HepG2 (cell line): ENCODE results near the gene CYP4F12. TPM values are rescaled to one million over a fixed set of nuclear protein-coding genes. Genes with fewer than 3 reads are reported as not detected.

Experiments
- ATAC-seq: fragments of 200-7000 bp; cut with Tn5 transposase; 3 replicates; pipeline ENCODE4 v1.9.1; 2020; ENCODE audit warnings: mild to moderate bottlenecking, moderate library complexity
- BruUV-seq: library from RNA; stranded (reverse); fragments of 400-500 nt; replicated peaks from 2 replicates; lab custom pipeline; 2021; lab: Mats Ljungman, UMichigan
- CTCF ChIA-PET: fragments of 300-600 bp; formaldehyde crosslinking; extraction: SDS; loops from one replicate; lab custom pipeline; 2021; ENCODE audit warnings: low total read pairs, inconsistent platforms, low intra/inter-chr PET ratio; lab: Yijun Ruan, JAX
- POLR2A ChIA-PET: fragments of 350-600 bp; sonication (Branson Sonifier 250); formaldehyde crosslinking; loops from one replicate; lab custom pipeline; 2020; ENCODE audit warnings: antibody characterized with exemption, inconsistent platforms; lab: Yijun Ruan, JAX
- DNase-seq: peaks from one replicate; pipeline ENCODE4 v3.0.0-alpha.2; 2015; ENCODE audit warnings: low spot score
- FAIRE-seq: peaks from 3 replicates; lab custom pipeline; 2011; peaks lifted over from hg19 to GRCh38; lab: Jason Lieb, UNC
- H2AFZ ChIP-seq: one replicate; pipeline ENCODE4 v1.6.1; 2011; ENCODE audit warnings: low read length, inconsistent platforms
- H3K27ac ChIP-seq: fragments of 300-600 bp; 3 replicates; pipeline ENCODE4 v1.8.0; 2011; ENCODE audit warnings: mixed run types, mild to moderate bottlenecking, mixed read lengths, low read length, inconsistent platforms; ENCODE audit not compliant: insufficient read depth; ENCODE audit errors: extremely low read length
- H3K27me3 ChIP-seq, 2 experiments: fragments of 200-600 bp in 1 of 2; 2 replicates in 1 of 2; 3 replicates in 1 of 2; pipeline versions ENCODE4 v1.6.0 to v1.8.0; 2011; ENCODE audit warnings: low read length in 2 of 2, mild to moderate bottlenecking in 2 of 2, moderate library complexity in 2 of 2, inconsistent platforms in 1 of 2; ENCODE audit not compliant: insufficient read depth in 2 of 2, control insufficient read depth in 1 of 2
- H3K36me3 ChIP-seq, 2 experiments: fragments of 200-600 bp in 1 of 2; replicated peaks in 1 of 2; 2 replicates in 1 of 2; 3 replicates in 1 of 2; pipeline versions ENCODE4 v1.5.1 to v1.8.0; 2011; ENCODE audit warnings: low read length in 2 of 2, inconsistent platforms in 1 of 2; ENCODE audit not compliant: insufficient read depth in 2 of 2, control insufficient read depth in 1 of 2
- H3K4me1 ChIP-seq: 2 replicates; pipeline ENCODE4 v1.5.1; 2012; ENCODE audit warnings: low read length, inconsistent platforms; ENCODE audit not compliant: insufficient read depth
- H3K4me2 ChIP-seq: 2 replicates; pipeline ENCODE4 v1.6.0; 2011; ENCODE audit warnings: low read depth, low read length, inconsistent platforms
- H3K4me3 ChIP-seq, 3 experiments: fragments of 200-600 bp in 1 of 3; sonication (generic), shearing (Covaris generic) in 1 of 3; replicated peaks in 1 of 3; 2 replicates each; pipeline ENCODE4 v1.5.1; 2011 to 2016; ENCODE audit warnings: low read length in 3 of 3, inconsistent platforms in 2 of 3, low read depth in 2 of 3, mild to moderate bottlenecking in 2 of 3, control low read depth in 1 of 3, mixed read lengths in 1 of 3; ENCODE audit not compliant: insufficient read depth in 1 of 3
- H3K79me2 ChIP-seq: one replicate; pipeline ENCODE4 v1.6.1; 2011; ENCODE audit warnings: low read length, inconsistent platforms; ENCODE audit not compliant: insufficient read depth
- H3K9ac ChIP-seq: 2 replicates; pipeline ENCODE4 v1.6.0; 2011; ENCODE audit warnings: mild to moderate bottlenecking, low read depth, low read length, inconsistent platforms; ENCODE audit not compliant: insufficient read depth
- H3K9me3 ChIP-seq: 2 replicates; pipeline ENCODE4 v1.5.1; 2012; ENCODE audit warnings: mild to moderate bottlenecking, low read length
- H4K20me1 ChIP-seq: 2 replicates; pipeline ENCODE4 v1.6.0; 2011; ENCODE audit warnings: inconsistent platforms, mild to moderate bottlenecking, low read length, moderate library complexity; ENCODE audit not compliant: insufficient read depth
- ARID3A ChIP-seq: IDR thresholded peaks from 2 replicates; pipeline ENCODE4 v1.6.1; 2012; ENCODE audit warnings: low read depth, low read length, improper control_type of control experiment
- BRD4 ChIP-seq: sonication (generic); formaldehyde crosslinking; IDR thresholded peaks from 2 replicates; pipeline ENCODE4 v1.4.0; 2020; ENCODE audit warnings: missing genetic modification reagents
- CHD2 ChIP-seq: IDR thresholded peaks from 2 replicates; pipeline ENCODE4 v1.6.1; 2011; ENCODE audit warnings: low read depth, low read length, improper control_type of control experiment
- FOXO1 ChIP-seq: sonication (generic); formaldehyde crosslinking; IDR thresholded peaks from 2 replicates; pipeline ENCODE4 v1.4.0; 2020; ENCODE audit warnings: missing genetic modification reagents
- HOXD1 ChIP-seq: sonication (generic); formaldehyde crosslinking; IDR thresholded peaks from 2 replicates; pipeline ENCODE4 v1.5.0; 2020; ENCODE audit warnings: missing genetic modification reagents
- LBX2 ChIP-seq: sonication (generic); formaldehyde crosslinking; IDR thresholded peaks from 2 replicates; pipeline ENCODE4 v1.5.0; 2020; ENCODE audit warnings: missing genetic modification reagents, mild to moderate bottlenecking, borderline replicate concordance
- MEIS1 ChIP-seq: sonication (generic); formaldehyde crosslinking; IDR thresholded peaks from 2 replicates; pipeline ENCODE4 v1.9.0; 2021; ENCODE audit warnings: mild to moderate bottlenecking, missing genetic modification reagents, moderate library complexity, borderline replicate concordance
- MIER2 ChIP-seq: IDR thresholded peaks from 2 replicates; pipeline ENCODE4 v1.6.1; 2016; ENCODE audit warnings: missing biosample characterization, missing genetic modification reagents
- TP53 ChIP-seq: sonication (generic); formaldehyde crosslinking; conservative IDR thresholded peaks from 2 replicates; pipeline ENCODE4 v1.4.0; 2020; ENCODE audit warnings: missing genetic modification reagents
- ZBTB3 ChIP-seq: sonication (generic); formaldehyde crosslinking; IDR thresholded peaks from 2 replicates; pipeline ENCODE4 v1.4.0; 2020; ENCODE audit warnings: low read depth, mild to moderate bottlenecking, moderate library complexity, missing genetic modification reagents, borderline replicate concordance
- ZFP82 ChIP-seq: sonication (generic); formaldehyde crosslinking; IDR thresholded peaks from 2 replicates; pipeline ENCODE4 v1.5.1; 2020; ENCODE audit warnings: mild to moderate bottlenecking, missing genetic modification reagents, borderline replicate concordance
- ZMYM4 ChIP-seq: sonication (generic); formaldehyde crosslinking; IDR thresholded peaks from 2 replicates; pipeline ENCODE4 v1.8.1; 2023; ENCODE audit warnings: mild to moderate bottlenecking, missing genetic modification reagents
- ZNF549 ChIP-seq: sonication (generic); formaldehyde crosslinking; IDR thresholded peaks from 2 replicates; pipeline ENCODE4 v1.5.0; 2020; ENCODE audit warnings: missing genetic modification reagents
- ZNF768 ChIP-seq: sonication (generic); formaldehyde crosslinking; IDR thresholded peaks from 2 replicates; pipeline ENCODE4 v1.4.0; 2020; ENCODE audit warnings: missing genetic modification reagents
- ZUFSP ChIP-seq: sonication (generic); formaldehyde crosslinking; IDR thresholded peaks from 2 replicates; pipeline ENCODE4 v1.9.0; 2021; ENCODE audit warnings: missing genetic modification reagents, mild to moderate bottlenecking, borderline replicate concordance
- WGBS: methylation state at CpG from one replicate; pipeline ENCODE4 v1.1.6; 2017; ENCODE audit warnings: low lambda C conversion rate; 5-methylcytosine and 5-hydroxymethylcytosine counted together
- in situ Hi-C: cut with HindIII; loops from 2 replicates; pipeline ENCODE4 v1.10.0; 2017; ENCODE audit warnings: low pct_unique_long_range_greater_than_20kb; ENCODE audit not compliant: extremely low pct_ligation_motif_present
- intact Hi-C: fragments of 100-400 bp; cut with micrococcal nuclease; formaldehyde crosslinking; loops from one replicate; pipeline ENCODE4 v1.10.0; 2022; ENCODE audit not compliant: unreplicated experiment
- polyA plus RNA-seq, 8 experiments: library from polyadenylated mRNA; depleted of rRNA in 3 of 8; stranded (reverse) in 7 of 8; unstranded in 1 of 8; fragments of >200 nt; fragmentation: Illumina TruSeq in 4 of 8; extraction: Trizol in 4 of 8; gene quantifications; 2 replicates each; pipeline versions ENCODE4 v1.2.1 to v1.2.3, GENCODE V29; 2011 to 2016; ENCODE audit warnings: low read depth in 4 of 8, missing spikeins in 1 of 8, mixed read lengths in 1 of 8; ENCODE audit not compliant: insufficient read depth in 1 of 8
- total RNA-seq, 5 experiments: library from RNA; depleted of rRNA; stranded (reverse); fragments of >200 nt; fragmentation: Illumina TruSeq; extraction: Trizol; gene quantifications; 2 replicates each; pipeline ENCODE4 v1.2.3, GENCODE V29; 2016; ENCODE audit warnings: low read depth in 1 of 5
- TF ChIP-seq, protein P1 (sequence below): sonication (generic); formaldehyde crosslinking; IDR thresholded peaks from 2 replicates; pipeline ENCODE4 v1.5.1; 2020; ENCODE audit warnings: missing genetic modification reagents, mild to moderate bottlenecking, borderline replicate concordance
- TF ChIP-seq, protein P2 (sequence below): IDR thresholded peaks from 2 replicates; pipeline ENCODE4 v1.6.1; 2016; ENCODE audit warnings: missing compliant biosample characterization, missing genetic modification reagents, borderline replicate concordance

The CYP4F12 gene
- total and polyA plus RNA-seq, 2 of the 13 experiments (the other 11 are each of a cell fraction or from before 2014, with no cell fraction given): 29.9 to 30.8 TPM

- POLR2A ChIA-PET: interaction anchor here (2.1 kb wide), 1 partner anchor 37 kb away, joined by 6 read pairs; the partner anchor contains the start of gene CYP4F12
- H2AFZ ChIP-seq: no peak overlapping the region
- no peak for DNase-seq
- 67% methylated on average over 1 of the region's 2 CpGs for WGBS
- H4K20me1 ChIP-seq: peaks cover 4% of the 10 kb centered on the region; the same call in 1 of the 2 replicates
- no peak for ATAC-seq
- TF ChIP-seq ZFP82 (CRISPR knock-in tag) (no peak), MEIS1 (CRISPR knock-in tag) (no peak), LBX2 (CRISPR knock-in tag) (no peak), ZMYM4 (CRISPR knock-in tag) (no peak), ZUFSP (CRISPR knock-in tag) (no peak), ZNF549 (CRISPR knock-in tag) (no peak), CHD2 (no peak), HOXD1 (no peak), ZNF768 (no peak), FOXO1 (no peak), BRD4 (CRISPR knock-in tag) (no peak), MIER2 (CRISPR knock-in tag) (no peak), TP53 (CRISPR knock-in tag) (no peak), ARID3A (no peak), ZBTB3 (no peak)
- TF ChIP-seq, protein P1, sequence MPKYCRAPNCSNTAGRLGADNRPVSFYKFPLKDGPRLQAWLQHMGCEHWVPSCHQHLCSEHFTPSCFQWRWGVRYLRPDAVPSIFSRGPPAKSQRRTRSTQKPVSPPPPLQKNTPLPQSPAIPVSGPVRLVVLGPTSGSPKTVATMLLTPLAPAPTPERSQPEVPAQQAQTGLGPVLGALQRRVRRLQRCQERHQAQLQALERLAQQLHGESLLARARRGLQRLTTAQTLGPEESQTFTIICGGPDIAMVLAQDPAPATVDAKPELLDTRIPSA (CRISPR knock-in tag): no peak
- TF ChIP-seq, protein P2, sequence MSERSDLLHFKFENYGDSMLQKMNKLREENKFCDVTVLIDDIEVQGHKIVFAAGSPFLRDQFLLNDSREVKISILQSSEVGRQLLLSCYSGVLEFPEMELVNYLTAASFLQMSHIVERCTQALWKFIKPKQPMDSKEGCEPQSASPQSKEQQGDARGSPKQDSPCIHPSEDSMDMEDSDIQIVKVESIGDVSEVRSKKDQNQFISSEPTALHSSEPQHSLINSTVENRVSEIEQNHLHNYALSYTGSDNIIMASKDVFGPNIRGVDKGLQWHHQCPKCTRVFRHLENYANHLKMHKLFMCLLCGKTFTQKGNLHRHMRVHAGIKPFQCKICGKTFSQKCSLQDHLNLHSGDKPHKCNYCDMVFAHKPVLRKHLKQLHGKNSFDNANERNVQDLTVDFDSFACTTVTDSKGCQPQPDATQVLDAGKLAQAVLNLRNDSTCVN: no peak
- no peaks in the 10 kb centered on the region for H3K27me3 ChIP-seq
- H3K4me1 ChIP-seq: peaks cover 51% of the 10 kb centered on the region
- H3K79me2 ChIP-seq: no peaks in the 10 kb centered on the region
- H3K4me2 ChIP-seq: no peak overlapping the region
- no peak overlapping the region for H3K27ac ChIP-seq
- CTCF ChIA-PET: no interaction called here
- no peaks in the 10 kb centered on the region for H3K36me3 ChIP-seq
- no peak overlapping the region for H3K4me3 ChIP-seq
- FAIRE-seq: no peak
- intact Hi-C loops: loop anchor here (10.0 kb wide), 1 partner anchor 549 kb away; the partner anchor contains the start of gene FAM32A
- in situ Hi-C loops: loop anchor here (25.0 kb wide), 1 partner anchor 526 kb away; the partner anchor contains the start of gene CIB3
- no TSS peak for BruUV-seq
- H3K9ac ChIP-seq: no peak overlapping the region
- H3K9me3 ChIP-seq: no peaks in the 10 kb centered on the region
Observed at GRCh38 chr19:15636026-15636425, 36.9 kb upstream of the CYP4F12 start.
